GM12864 (cell line): ENCODE measurements around the gene CACNA1G.

ENCODE experiments used
- DNase-seq: peaks from one replicate; pipeline ENCODE4 v3.0.0-alpha.2; 2011; ENCODE audit warnings: low read depth
- H3K4me3 ChIP-seq: 2 replicates; pipeline ENCODE4 v1.5.1; 2011; ENCODE audit warnings: mild to moderate bottlenecking, low read depth, low read length, control low read depth
- CTCF ChIP-seq: IDR thresholded peaks from 2 replicates; pipeline ENCODE4 v1.5.1; 2011; ENCODE audit warnings: low read depth, mild to moderate bottlenecking, moderate library complexity, low read length, control low read depth, inconsistent platforms; ENCODE audit errors: missing control alignments

CACNA1G gene

DNA sequence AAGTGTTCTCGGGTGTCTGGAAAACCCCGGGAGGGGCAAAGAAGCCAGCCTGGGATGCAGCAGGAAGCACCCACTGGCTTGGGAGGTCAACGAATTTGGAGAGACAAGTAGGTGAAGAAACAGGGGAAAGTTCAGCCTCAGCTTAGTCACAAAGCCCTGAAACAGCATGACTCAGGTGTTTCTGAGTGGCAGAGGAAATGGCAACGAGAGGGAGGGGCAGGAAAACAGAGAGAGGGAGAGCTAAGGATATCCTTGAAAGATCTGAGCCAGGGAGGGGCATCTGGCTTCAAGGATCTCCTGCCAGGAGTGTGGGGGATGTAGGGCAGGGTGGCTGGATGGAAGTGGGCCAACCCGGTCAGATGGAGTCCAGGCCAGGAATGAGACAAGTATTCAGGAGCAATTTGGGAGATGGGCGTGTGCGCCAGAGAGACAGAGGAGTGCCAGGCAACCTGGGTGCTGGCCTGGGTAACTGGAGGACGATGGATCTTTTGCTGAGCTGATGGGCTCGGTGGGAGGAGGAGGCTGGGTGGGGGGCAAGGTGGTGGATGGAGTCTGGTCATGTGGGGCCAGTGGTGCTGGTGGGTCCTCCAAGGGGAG, 101.4 kb downstream of the CACNA1G start:
- no peak overlapping the region for H3K4me3 ChIP-seq
- no peak for DNase-seq
- TF ChIP-seq CTCF, result no peak

DNA sequence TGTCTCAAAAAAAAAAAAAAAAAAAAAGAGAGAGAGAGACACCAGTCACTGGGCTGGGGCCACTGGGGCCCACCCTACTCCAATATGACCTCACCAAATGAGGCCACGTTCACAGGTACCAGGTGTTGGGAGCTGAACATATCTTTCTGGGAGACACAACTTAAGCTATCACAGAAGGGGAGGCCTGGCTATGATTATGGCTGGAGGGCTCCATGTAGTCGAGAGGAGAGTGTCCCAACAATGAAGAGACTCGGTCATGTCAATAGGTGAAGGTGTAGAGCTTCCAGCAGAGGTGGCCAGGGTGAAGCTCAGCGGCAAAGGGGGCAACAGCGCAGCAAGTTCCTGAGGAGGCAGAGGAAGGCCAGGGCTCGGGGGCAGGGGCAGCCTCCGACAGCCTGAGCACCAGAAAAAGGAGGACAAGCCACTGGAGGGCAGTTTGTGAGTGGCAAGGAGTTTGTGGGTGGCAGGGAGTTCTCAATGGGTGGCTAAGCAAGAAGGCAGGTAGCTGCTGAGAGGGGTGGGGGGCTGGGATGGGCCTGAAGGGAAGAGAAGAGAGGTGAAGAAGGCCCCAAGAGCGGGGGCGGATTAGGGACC, 102.2 kb downstream of the CACNA1G start:
- no peak for DNase-seq
- no peak for TF ChIP-seq CTCF

DNA sequence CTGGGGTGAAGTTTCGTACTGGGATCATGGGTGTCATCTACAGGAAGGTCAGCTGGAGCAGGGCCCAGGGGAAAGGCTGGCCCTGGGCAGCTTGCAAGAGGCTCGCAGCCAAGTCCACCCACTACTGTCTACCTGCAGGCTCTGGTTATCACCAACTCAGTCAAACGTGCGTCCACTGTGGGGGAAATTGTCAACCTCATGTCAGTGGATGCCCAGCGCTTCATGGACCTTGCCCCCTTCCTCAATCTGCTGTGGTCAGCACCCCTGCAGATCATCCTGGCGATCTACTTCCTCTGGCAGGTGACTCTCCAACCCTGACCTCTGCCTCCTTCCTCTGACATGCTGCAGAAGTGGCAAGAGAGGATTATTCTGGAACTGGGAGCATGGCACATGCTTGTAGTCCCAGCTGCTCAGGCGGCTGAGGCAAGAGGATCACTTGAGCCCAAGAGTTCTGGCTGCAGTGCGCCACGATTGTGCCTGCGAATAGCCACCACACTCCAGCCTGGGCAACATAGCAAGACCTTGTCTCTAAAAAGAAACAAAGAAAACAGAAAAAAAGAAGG, 103.4 kb downstream of the CACNA1G start:
- H3K4me3 ChIP-seq, result no peak overlapping the region
- DNase-seq, result no peak
- TF ChIP-seq CTCF, result no peak

More for the DNA sequence above, 102.2 kb downstream of the CACNA1G start:
- no peak overlapping the region for H3K4me3 ChIP-seq

GRCh38 chr17:50664788-50665458, 104.4 kb downstream of the CACNA1G start:
- TF ChIP-seq CTCF, result no peak
- no peak for DNase-seq

DNA sequence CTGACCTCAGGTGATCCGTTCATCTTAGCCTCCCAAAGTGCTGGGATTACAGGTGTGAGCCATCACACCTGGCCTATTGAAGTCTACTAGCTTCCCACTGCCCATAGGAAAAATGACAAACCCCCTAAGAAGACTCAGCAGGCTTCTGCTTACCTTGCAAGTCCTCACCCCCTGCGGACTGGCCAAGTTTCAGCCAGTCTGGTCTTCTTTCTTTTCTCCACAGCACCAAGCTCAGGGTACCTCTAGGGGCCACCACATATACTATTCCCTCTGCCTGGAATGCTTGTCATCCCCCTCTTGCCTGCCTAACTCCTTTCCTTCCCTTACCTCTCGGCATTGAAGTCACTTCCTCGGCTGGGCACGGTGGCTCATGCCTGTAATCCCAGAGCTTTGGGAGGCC, 105.3 kb downstream of the CACNA1G start:
- DNase-seq, result no peak
- no peak for TF ChIP-seq CTCF
- H3K4me3 ChIP-seq, result no peak overlapping the region

More at GRCh38 chr17:50664788-50665458, 104.4 kb downstream of the CACNA1G start:
- H3K4me3 ChIP-seq, result no peak overlapping the region

- no peak overlapping the region for H3K4me3 ChIP-seq
- TF ChIP-seq CTCF, result no peak
- no peak for DNase-seq
Observed at GRCh38 chr17:50666316-50666715, 105.8 kb downstream of the CACNA1G start.
